Left kidney (tissue), 2 donors: ENCODE measurements around the gene WNT5B. TPM values are rescaled to one million over a fixed set of nuclear protein-coding genes. Genes with fewer than 3 reads are reported as not detected.

Source experiments
- DNase-seq: peaks from one replicate; pipeline ENCODE4 v3.0.0-alpha.2; 2013
- polyA plus RNA-seq: library from polyadenylated mRNA; unstranded; fragments of 120-200 nt; gene quantifications from one replicate; pipeline ENCODE4 v1.2.1, GENCODE V29; 2013; ENCODE audit not compliant: insufficient read length

Gene WNT5B
- polyA plus RNA-seq, 1 donor = 5.5 TPM

- peak; percentile 34 for DNase-seq
Measured at GRCh38 chr12:1630133-1630826, 1.2 kb downstream of the WNT5B start.

GRCh38 chr12:1630827-1631591 lies 2.0 kb downstream of the WNT5B start:
- no peak for DNase-seq

GRCh38 chr12:1632702-1633101 lies 3.7 kb downstream of the WNT5B start:
- DNase-seq = no peak

GRCh38 chr12:1633459-1633858 lies 4.4 kb downstream of the WNT5B start:
- no peak for DNase-seq

- DNase-seq = no peak
Measured at GRCh38 chr12:1634149-1634548, 5.1 kb downstream of the WNT5B start.

GRCh38 chr12:1634590-1635191 lies 5.7 kb downstream of the WNT5B start:
- DNase-seq = peak; percentile 48

DNA sequence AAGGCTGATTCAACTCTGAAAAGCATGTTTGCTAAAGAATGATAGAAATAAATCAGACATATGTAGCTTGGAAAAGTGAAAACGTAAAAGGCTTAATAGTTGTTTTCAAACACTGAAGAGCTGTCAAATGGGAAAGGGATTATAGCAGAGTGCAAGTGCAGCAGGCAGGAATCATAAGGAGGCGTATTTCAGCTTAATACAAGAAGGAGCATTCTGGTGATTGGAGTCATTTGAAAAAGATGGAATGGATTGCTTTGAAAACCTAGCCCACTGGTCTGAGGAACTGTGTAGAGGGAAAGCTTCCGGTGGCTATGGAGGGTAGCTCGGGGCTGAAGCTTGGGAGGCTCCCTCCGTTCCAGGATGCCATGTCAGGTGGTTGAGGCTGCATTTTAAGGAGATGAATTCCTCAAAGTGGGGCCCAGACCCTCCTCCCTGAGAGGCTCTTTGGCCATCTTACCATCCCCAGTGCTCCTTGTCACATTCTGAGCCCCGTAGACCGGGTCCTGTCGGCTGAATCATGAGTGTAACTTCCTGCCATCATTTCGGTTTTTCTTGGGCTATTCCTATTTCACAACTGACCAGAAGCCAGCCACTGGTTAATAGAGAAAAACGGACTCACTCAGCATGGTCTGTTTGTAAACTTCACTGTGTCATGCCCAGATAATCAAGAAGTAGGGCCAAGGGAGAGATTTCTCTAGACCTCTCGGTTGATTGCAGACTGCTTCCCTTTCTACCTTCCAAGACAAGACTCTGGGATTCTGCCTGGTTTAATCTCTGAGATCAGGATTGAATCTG lies 6.5 kb downstream of the WNT5B start:
- no peak for DNase-seq

- no peak for DNase-seq
Measured at GRCh38 chr12:1638203-1638602, 9.2 kb downstream of the WNT5B start.

DNA sequence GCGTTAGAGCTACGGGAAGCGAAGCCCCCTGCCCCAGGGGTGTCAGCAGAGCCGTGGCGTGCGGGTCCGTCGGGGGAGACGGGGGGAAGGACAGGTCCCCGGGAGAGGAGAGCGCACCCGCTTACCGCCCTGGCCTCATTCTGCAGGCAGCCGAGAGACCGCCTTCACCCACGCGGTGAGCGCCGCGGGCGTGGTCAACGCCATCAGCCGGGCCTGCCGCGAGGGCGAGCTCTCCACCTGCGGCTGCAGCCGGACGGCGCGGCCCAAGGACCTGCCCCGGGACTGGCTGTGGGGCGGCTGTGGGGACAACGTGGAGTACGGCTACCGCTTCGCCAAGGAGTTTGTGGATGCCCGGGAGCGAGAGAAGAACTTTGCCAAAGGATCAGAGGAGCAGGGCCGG lies 10.5 kb downstream of the WNT5B start:
- DNase-seq = no peak

- DNase-seq = no peak
Measured at GRCh38 chr12:1640328-1641234, 11.6 kb downstream of the WNT5B start.

- DNase-seq = no peak
Measured at GRCh38 chr12:1642513-1642912, 13.5 kb downstream of the WNT5B start.

- DNase-seq = no peak
Measured at GRCh38 chr12:1643043-1643442, 14.0 kb downstream of the WNT5B start.

- DNase-seq = no peak
Measured at GRCh38 chr12:1643905-1644533, 15.0 kb downstream of the WNT5B start.

- peak; percentile 49 for DNase-seq
Measured at GRCh38 chr12:1644534-1645438, 15.8 kb downstream of the WNT5B start.

- DNase-seq = no peak
Measured at GRCh38 chr12:1645819-1646218, 16.8 kb downstream of the WNT5B start.

DNA sequence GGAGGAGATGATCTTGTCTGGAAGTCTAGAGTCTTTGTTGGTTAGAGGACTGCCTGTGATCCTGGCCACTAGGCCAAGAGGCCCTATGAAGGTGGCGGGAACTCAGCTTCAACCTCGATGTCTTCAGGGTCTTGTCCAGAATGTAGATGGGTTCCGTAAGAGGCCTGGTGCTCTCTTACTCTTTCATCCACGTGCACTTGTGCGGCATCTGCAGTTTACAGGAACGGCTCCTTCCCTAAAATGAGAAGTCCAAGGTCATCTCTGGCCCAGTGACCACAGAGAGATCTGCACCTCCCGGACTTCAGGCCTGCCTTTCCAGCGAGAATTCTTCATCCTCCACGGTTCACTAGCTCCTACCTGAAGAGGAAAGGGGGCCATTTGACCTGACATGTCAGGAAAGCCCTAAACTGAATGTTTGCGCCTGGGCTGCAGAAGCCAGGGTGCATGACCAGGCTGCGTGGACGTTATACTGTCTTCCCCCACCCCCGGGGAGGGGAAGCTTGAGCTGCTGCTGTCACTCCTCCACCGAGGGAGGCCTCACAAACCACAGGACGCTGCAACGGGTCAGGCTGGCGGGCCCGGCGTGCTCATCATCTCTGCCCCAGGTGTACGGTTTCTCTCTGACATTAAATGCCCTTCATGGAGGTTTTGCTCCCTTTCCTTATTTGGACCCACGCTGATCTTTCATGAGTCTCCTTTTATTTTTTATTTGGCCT lies 17.7 kb downstream of the WNT5B start:
- DNase-seq = no peak

DNA sequence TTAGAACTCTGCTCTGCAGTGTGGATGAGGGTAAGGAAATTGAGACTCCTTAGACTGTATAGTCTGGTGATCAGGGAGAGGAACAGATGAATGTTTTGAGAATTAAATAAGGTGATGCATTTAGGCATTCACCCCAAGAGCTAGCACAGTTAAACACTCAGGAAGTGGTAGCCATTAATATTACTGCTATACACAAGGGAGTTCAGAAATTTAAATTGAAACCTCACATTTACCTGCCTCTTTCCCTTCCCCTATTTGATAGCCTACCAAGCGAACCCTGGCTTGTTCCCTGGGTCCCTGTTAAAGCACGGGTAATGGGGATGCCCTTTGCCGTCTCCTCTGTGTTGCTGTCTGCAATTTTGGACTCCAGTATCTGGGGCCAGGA lies 18.2 kb downstream of the WNT5B start:
- no peak for DNase-seq

DNA sequence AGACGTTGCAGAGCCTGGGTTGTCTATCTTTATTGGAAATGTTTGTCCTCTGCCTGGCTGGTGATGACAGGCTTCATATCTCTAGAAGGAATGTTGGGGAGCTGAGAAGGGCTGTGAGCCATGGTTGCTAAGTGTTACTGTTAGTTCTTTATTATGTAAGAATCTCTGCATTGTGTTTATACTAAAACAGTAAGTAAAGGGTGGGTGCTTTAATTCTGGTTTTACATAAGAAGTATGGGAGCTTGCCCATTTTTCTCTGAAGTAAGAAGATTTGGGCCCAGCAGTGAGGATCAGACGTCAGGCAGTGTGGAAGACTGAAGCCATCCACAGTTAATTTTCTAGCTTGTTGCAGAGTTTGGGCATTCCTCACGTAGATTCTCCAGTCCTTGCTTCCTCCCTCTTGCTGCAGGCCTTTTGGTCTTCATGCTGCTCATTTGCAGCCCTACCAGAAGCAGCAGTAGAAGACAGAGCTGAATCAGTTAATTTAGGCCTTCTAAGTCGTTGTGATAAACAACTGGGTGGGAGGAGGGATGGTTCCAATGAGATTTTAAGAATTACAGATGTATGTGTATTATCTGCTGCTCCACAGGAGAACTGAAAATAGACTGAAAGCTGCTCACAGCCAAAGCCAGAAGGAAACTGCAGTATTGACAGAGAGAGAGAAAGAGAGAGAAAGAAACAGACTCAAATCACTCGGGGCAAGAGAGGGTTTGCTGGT lies 21.4 kb downstream of the WNT5B start:
- DNase-seq = no peak

GRCh38 chr12:1650978-1651361 lies 21.9 kb downstream of the WNT5B start:
- DNase-seq = no peak
